ENCODE results near the gene OPALIN. TPM values are rescaled to one million over a fixed set of nuclear protein-coding genes. Genes with fewer than 3 reads are reported as not detected.

Gene OPALIN
- total and polyA plus RNA-seq, 2 donors from 2014 or later = not detected

- no peak for TF ChIP-seq CTCF (IDR thresholded peaks at IDR 0.05; ENCODE audit: borderline replicate concordance, extremely low read depth, insufficient read depth)
- H3K4me3 ChIP-seq (ENCODE audit: low read length in 3 of 3) = peak overlapping the region in 2 of 3 donors; percentile 67 to 85
- intact Hi-C loops (cut with DNase I) = no loop called here
Measured at GRCh38 chr10:96374639-96374984, 15.8 kb upstream of the OPALIN start.

GRCh38 chr10:96374004-96374403 lies 15.2 kb upstream of the OPALIN start:
- H3K27ac ChIP-seq (ENCODE audit: low read depth in 2 of 2, low read length in 2 of 2) = no peak overlapping the region
- intact Hi-C loops (cut with DNase I) = no loop called here
- DNase-seq (no peak), FAIRE-seq (no peak)
- TF ChIP-seq CTCF (IDR thresholded peaks at IDR 0.05; ENCODE audit: borderline replicate concordance, extremely low read depth, insufficient read depth) = no peak
- H3K9ac ChIP-seq (ENCODE audit: low read length in 3 of 3) = no peak overlapping the region
- no peaks in the 10 kb centered on the region for H3K27me3 ChIP-seq (ENCODE audit: control insufficient read depth, insufficient read depth, low read length)
- H3K4me3 ChIP-seq (ENCODE audit: low read length in 3 of 3) = no peak overlapping the region
- H3K9me3 ChIP-seq (ENCODE audit: control insufficient read depth in 2 of 3, insufficient read depth in 1 of 3, low read length in 3 of 3) = no peaks in the 10 kb centered on the region
- no peaks in the 10 kb centered on the region for H3K36me3 ChIP-seq (ENCODE audit: control insufficient read depth in 2 of 3, insufficient read depth in 3 of 3, low read length in 3 of 3)
- H3K4me1 ChIP-seq (ENCODE audit: control insufficient read depth in 2 of 3, insufficient read depth in 2 of 3, low read depth in 1 of 3, low read length in 3 of 3) = peaks cover 0 to 7% (median 5%) of the 10 kb centered on the region in 3 donors

More at GRCh38 chr10:96374639-96374984, 15.8 kb upstream of the OPALIN start:
- H3K27ac ChIP-seq (ENCODE audit: low read depth in 2 of 2, low read length in 2 of 2) = no peak overlapping the region
- H3K9ac ChIP-seq (ENCODE audit: low read length in 3 of 3) = no peak overlapping the region
- DNase-seq (peak in 2 of 5 donors; percentile 34 to 56), FAIRE-seq (no peak)
- H3K27me3 ChIP-seq (ENCODE audit: control insufficient read depth, insufficient read depth, low read length) = no peaks in the 10 kb centered on the region
- H3K9me3 ChIP-seq (ENCODE audit: control insufficient read depth in 2 of 3, insufficient read depth in 1 of 3, low read length in 3 of 3) = no peaks in the 10 kb centered on the region
- H3K4me1 ChIP-seq (ENCODE audit: control insufficient read depth in 2 of 3, insufficient read depth in 2 of 3, low read depth in 1 of 3, low read length in 3 of 3) = peaks cover 0 to 7% (median 5%) of the 10 kb centered on the region in 3 donors
- H3K36me3 ChIP-seq (ENCODE audit: control insufficient read depth in 2 of 3, insufficient read depth in 3 of 3, low read length in 3 of 3) = no peaks in the 10 kb centered on the region

DNA sequence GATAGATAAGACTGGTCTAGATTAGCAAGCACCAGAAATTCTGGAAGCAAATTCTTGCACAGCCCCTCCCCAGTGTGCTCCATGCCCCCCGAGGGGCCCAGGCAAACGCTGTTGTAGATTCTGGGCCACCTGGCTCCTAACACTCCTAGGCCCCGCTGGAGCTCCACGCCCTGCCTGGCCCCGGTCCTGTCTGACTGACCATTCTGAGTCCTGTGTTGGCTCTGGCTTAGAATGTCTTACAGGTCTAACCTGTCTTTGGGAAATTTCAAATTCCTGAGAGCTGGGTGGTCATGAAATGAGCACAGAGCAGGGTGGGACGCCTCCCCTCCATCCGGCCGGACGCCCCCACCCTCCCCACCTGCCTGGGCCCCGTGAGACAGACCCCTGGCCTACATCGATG lies 12.6 kb upstream of the OPALIN start:
- H3K4me3 ChIP-seq (ENCODE audit: low read length in 3 of 3) = no peak overlapping the region
- H3K36me3 ChIP-seq (ENCODE audit: control insufficient read depth in 2 of 3, insufficient read depth in 3 of 3, low read length in 3 of 3) = no peaks in the 10 kb centered on the region
- TF ChIP-seq CTCF (IDR thresholded peaks at IDR 0.05; ENCODE audit: borderline replicate concordance, extremely low read depth, insufficient read depth) = no peak
- H3K9me3 ChIP-seq (ENCODE audit: control insufficient read depth in 2 of 3, insufficient read depth in 1 of 3, low read length in 3 of 3) = no peaks in the 10 kb centered on the region
- no peak overlapping the region for H3K27ac ChIP-seq (ENCODE audit: low read depth in 2 of 2, low read length in 2 of 2)
- peaks cover 0 to 7% (median 5%) of the 10 kb centered on the region in 3 donors for H3K4me1 ChIP-seq (ENCODE audit: control insufficient read depth in 2 of 3, insufficient read depth in 2 of 3, low read depth in 1 of 3, low read length in 3 of 3)
- H3K27me3 ChIP-seq (ENCODE audit: control insufficient read depth, insufficient read depth, low read length) = no peaks in the 10 kb centered on the region
- no peak overlapping the region for H3K9ac ChIP-seq (ENCODE audit: low read length in 3 of 3)
- DNase-seq (no peak), FAIRE-seq (no peak)
- intact Hi-C loops (cut with DNase I) = no loop called here

DNA sequence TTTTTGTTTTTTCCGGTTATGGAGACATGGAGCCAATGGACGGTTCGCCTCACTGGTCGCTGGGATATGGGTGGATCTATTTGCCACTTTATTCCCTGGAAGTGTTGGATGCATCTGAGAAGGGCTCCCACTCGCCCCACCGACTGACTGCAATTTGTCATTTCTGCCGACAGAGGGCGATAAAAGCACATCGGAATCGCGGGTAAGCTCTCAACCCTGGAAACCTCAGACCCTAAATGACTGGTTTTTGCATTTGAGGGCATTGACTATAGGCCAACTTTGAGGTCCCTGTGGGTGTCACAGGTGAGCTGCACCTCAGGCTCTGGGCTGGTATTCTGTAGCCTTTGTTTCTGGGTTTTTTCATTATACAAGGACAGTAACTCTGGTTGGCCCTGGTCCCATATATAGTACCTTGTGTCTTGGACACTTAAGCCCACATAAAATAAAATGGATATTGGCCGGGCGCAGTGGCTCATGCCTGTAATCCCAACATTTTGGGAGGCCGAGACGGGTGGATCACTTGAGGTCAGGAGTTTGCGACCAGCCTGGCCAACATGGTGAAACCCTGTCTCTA lies 11.9 kb upstream of the OPALIN start:
- H3K27ac ChIP-seq (ENCODE audit: low read depth in 2 of 2, low read length in 2 of 2) = no peak overlapping the region
- no peak overlapping the region for H3K9ac ChIP-seq (ENCODE audit: low read length in 3 of 3)
- H3K36me3 ChIP-seq (ENCODE audit: control insufficient read depth in 2 of 3, insufficient read depth in 3 of 3, low read length in 3 of 3) = no peaks in the 10 kb centered on the region
- peak; percentile 82 for TF ChIP-seq CTCF (IDR thresholded peaks at IDR 0.05; ENCODE audit: borderline replicate concordance, extremely low read depth, insufficient read depth)
- intact Hi-C loops (cut with DNase I) = no loop called here
- peaks cover 0 to 5% (median 5%) of the 10 kb centered on the region in 3 donors for H3K4me1 ChIP-seq (ENCODE audit: control insufficient read depth in 2 of 3, insufficient read depth in 2 of 3, low read depth in 1 of 3, low read length in 3 of 3)
- DNase-seq (peak in 4 of 5 donors; percentile 56 to 68 (median 64)), FAIRE-seq (no peak)
- no peaks in the 10 kb centered on the region for H3K9me3 ChIP-seq (ENCODE audit: control insufficient read depth in 2 of 3, insufficient read depth in 1 of 3, low read length in 3 of 3)
- H3K27me3 ChIP-seq (ENCODE audit: control insufficient read depth, insufficient read depth, low read length) = no peaks in the 10 kb centered on the region
- H3K4me3 ChIP-seq (ENCODE audit: low read length in 3 of 3) = no peak overlapping the region
